GM12878 (cell line): Measurements from ENCODE around the gene ATP8B1. TPM values are rescaled to one million over a fixed set of nuclear protein-coding genes. Genes with fewer than 3 reads are reported as not detected.

Experiments used
- ATAC-seq: fragments of 200-7000 bp; cut with Tn5 transposase; 3 replicates; pipeline ENCODE4 v1.9.1; 2020; ENCODE audit warnings: mild to moderate bottlenecking, moderate library complexity
- BruUV-seq: library from RNA; stranded (reverse); fragments of 400-500 nt; replicated peaks from 2 replicates; lab custom pipeline; 2021; lab: Mats Ljungman, UMichigan
- CTCF ChIA-PET: fragments of 300-600 bp; sonication (Branson Sonifier 250); formaldehyde crosslinking; extraction: SDS; loops from one replicate; lab custom pipeline; 2021; ENCODE audit warnings: inconsistent platforms; lab: Yijun Ruan, JAX
- POLR2A ChIA-PET: fragments of 350-600 bp; formaldehyde crosslinking; extraction: SDS; loops from one replicate; lab custom pipeline; 2021; ENCODE audit warnings: inconsistent platforms; lab: Charles Lee
- RAD21 ChIA-PET: fragments of 300-600 bp; sonication (Branson Sonifier 250); formaldehyde crosslinking; loops from one replicate; lab custom pipeline; 2023; ENCODE audit warnings: antibody characterized with exemption; ENCODE audit not compliant: unreplicated experiment; lab: Charles Lee
- SMC1A ChIA-PET: fragments of 300-600 bp; sonication (Branson Sonifier 250); formaldehyde crosslinking; loops from one replicate; lab custom pipeline; 2023; ENCODE audit not compliant: unreplicated experiment, uncharacterized antibody; lab: Charles Lee
- DNase-seq: peaks from one replicate; pipeline ENCODE4 v3.0.0-alpha.2; 2011; ENCODE audit warnings: low read depth, low spot score
- FAIRE-seq: peaks from 3 replicates; lab custom pipeline; 2011; peaks lifted over from hg19 to GRCh38; lab: Jason Lieb, UNC
- H2AFZ ChIP-seq: 2 replicates; pipeline ENCODE4 v1.6.0; 2011; ENCODE audit warnings: low read depth, low read length, control low read depth; ENCODE audit not compliant: control insufficient read depth
- H3K27ac ChIP-seq: 2 replicates; pipeline ENCODE4 v1.5.1; 2011; ENCODE audit warnings: control low read depth; ENCODE audit not compliant: control insufficient read depth, insufficient read depth
- H3K27me3 ChIP-seq, 2 experiments: replicated peaks in 1 of 2; 2 replicates each; pipeline versions ENCODE4 v1.6.0 to v1.6.1; 2011; ENCODE audit warnings: low read length in 1 of 2; ENCODE audit not compliant: control insufficient read depth in 2 of 2, insufficient read depth in 2 of 2
- H3K36me3 ChIP-seq, 2 experiments: 2 replicates each; pipeline ENCODE4 v1.5.1; 2011; ENCODE audit warnings: low read length in 1 of 2; ENCODE audit not compliant: control insufficient read depth in 2 of 2, insufficient read depth in 2 of 2
- H3K4me1 ChIP-seq: 2 replicates; pipeline ENCODE4 v1.6.1; 2011; ENCODE audit warnings: mild to moderate bottlenecking, low read length, moderate library complexity, mixed read lengths; ENCODE audit not compliant: control insufficient read depth, insufficient read depth
- H3K4me2 ChIP-seq: 2 replicates; pipeline ENCODE4 v1.6.0; 2011; ENCODE audit warnings: control low read depth; ENCODE audit not compliant: control insufficient read depth, insufficient read depth
- H3K4me3 ChIP-seq: fragments of 200-600 bp; sonication (generic); 2 replicates; pipeline ENCODE4 v1.5.1; 2016
- H3K79me2 ChIP-seq: 2 replicates; pipeline ENCODE4 v1.6.0; 2011; ENCODE audit warnings: low read length; ENCODE audit not compliant: control insufficient read depth, insufficient read depth
- H3K9ac ChIP-seq: 2 replicates; pipeline ENCODE4 v1.8.0; 2011; ENCODE audit warnings: low read length, control low read depth, mixed read lengths; ENCODE audit not compliant: control insufficient read depth, insufficient read depth
- H3K9me3 ChIP-seq: replicated peaks from 3 replicates; pipeline ENCODE4 v1.5.1; 2011; ENCODE audit warnings: mild to moderate bottlenecking, low read length; ENCODE audit not compliant: control insufficient read depth, insufficient read depth
- H4K20me1 ChIP-seq: 2 replicates; pipeline ENCODE4 v1.6.0; 2011; ENCODE audit not compliant: control insufficient read depth, insufficient read depth
- BCL11A ChIP-seq: IDR thresholded peaks from 2 replicates; pipeline ENCODE4 v1.6.1; 2011; ENCODE audit warnings: low read depth, low read length
- CHD4 ChIP-seq: fragments of 200-600 bp; sonication (generic); IDR thresholded peaks from 2 replicates; pipeline ENCODE4 v1.6.1; 2016; ENCODE audit warnings: mild to moderate bottlenecking
- CTCF ChIP-seq, 3 experiments: IDR thresholded peaks in 2 of 3; conservative IDR thresholded peaks in 1 of 3; 2 replicates each; pipeline ENCODE4 v1.5.1; 2011; ENCODE audit warnings: low read depth in 3 of 3, low read length in 3 of 3, mild to moderate bottlenecking in 3 of 3, control low read depth in 2 of 3, moderate library complexity in 2 of 3, inconsistent platforms in 1 of 3, mixed read lengths in 1 of 3; ENCODE audit not compliant: control insufficient read depth in 2 of 3, insufficient read depth in 1 of 3; ENCODE audit errors: extremely low read depth in 1 of 3
- E2F4 ChIP-seq: IDR thresholded peaks from 2 replicates; pipeline ENCODE4 v1.6.1; 2012; ENCODE audit warnings: low read depth, low read length, improper control_type of control experiment
- IKZF1 ChIP-seq: fragments of 450-650 bp; conservative IDR thresholded peaks from 2 replicates; pipeline ENCODE4 v1.6.1; 2017; ENCODE audit warnings: antibody characterized with exemption, mild to moderate bottlenecking
- MLLT1 ChIP-seq: fragments of 450-650 bp; IDR thresholded peaks from 2 replicates; pipeline ENCODE4 v1.6.1; 2016; ENCODE audit warnings: mild to moderate bottlenecking
- NFYB ChIP-seq: IDR thresholded peaks from 2 replicates; pipeline ENCODE4 v1.6.1; 2011; ENCODE audit warnings: low read depth, mild to moderate bottlenecking, low read length, improper control_type of control experiment, moderate library complexity; ENCODE audit not compliant: insufficient read depth
- NRF1 ChIP-seq: conservative IDR thresholded peaks from 2 replicates; pipeline ENCODE4 v1.6.1; 2011; ENCODE audit warnings: mild to moderate bottlenecking, low read depth, low read length, improper control_type of control experiment
- POU2F2 ChIP-seq: IDR thresholded peaks from 3 replicates; pipeline ENCODE4 v1.6.1; 2011; ENCODE audit warnings: low read depth, mild to moderate bottlenecking, low read length, borderline replicate concordance
- WGBS: methylation state at CpG from one replicate; pipeline ENCODE4 v1.1.6; 2016; ENCODE audit warnings: low lambda C conversion rate; ENCODE audit not compliant: insufficient replicate concordance, insufficient coverage; ENCODE audit errors: missing lambda C conversion rate; 5-methylcytosine and 5-hydroxymethylcytosine counted together
- in situ Hi-C: fragments of 300-500 bp; cut with MboI; formaldehyde crosslinking; loops from 9 replicates; pipeline ENCODE4 v1.14.3; 2018; ENCODE audit warnings: mixed read lengths
- intact Hi-C: fragments of 100-400 bp; cut with micrococcal nuclease; formaldehyde crosslinking; loops from one replicate; pipeline ENCODE4 v1.14.2; 2022; ENCODE audit not compliant: unreplicated experiment
- polyA plus RNA-seq, 11 experiments: library from polyadenylated mRNA; depleted of rRNA in 4 of 11; unstranded in 6 of 11; stranded (reverse) in 5 of 11; fragments of >200 nt; fragmentation: Nextera tagmentation in 4 of 11; fragmentation: Illumina TruSeq in 1 of 11; extraction: Ambion mirVana in 4 of 11; extraction: Trizol in 1 of 11; gene quantifications; 1 replicate in 1 of 11; 2 replicates in 10 of 11; pipeline versions ENCODE4 v1.2.1 to v1.2.3, GENCODE V29; 2011 to 2016; ENCODE audit warnings: inconsistent platforms in 2 of 11, missing spikeins in 2 of 11, low read depth in 1 of 11
- total RNA-seq, 4 experiments: library from RNA; depleted of rRNA in 3 of 4; stranded (reverse); fragments of >200 nt in 3 of 4; fragmentation: Illumina TruSeq in 1 of 4; extraction: Trizol in 1 of 4; gene quantifications; 2 replicates each; pipeline versions ENCODE4 v1.2.1 to v1.2.3, GENCODE V29; 2013 to 2021

Gene ATP8B1
- total and polyA plus RNA-seq, 10 of the 15 experiments (the other 5 are each of a cell fraction or from before 2014, with no cell fraction given): 0.03 to 0.37 (median 0.11) TPM

GRCh38 chr18:57771626-57772025 lies 31.5 kb downstream of the ATP8B1 start:
- H3K9ac ChIP-seq: no peak overlapping the region
- H3K27me3 ChIP-seq: no peaks in the 10 kb centered on the region
- ChIA-PET POLR2A (no interaction called here), CTCF (no interaction called here), RAD21 (no interaction called here), SMC1A (interaction anchor here (0.5 kb wide), 1 partner anchor 42 kb away, joined by 3 read pairs; no protein-coding TSS in a partner anchor)
- ATAC-seq (no peak), FAIRE-seq (no peak), DNase-seq (no peak)
- intact Hi-C loops (no loop called here), in situ Hi-C loops (no loop called here)
- no peak overlapping the region for H3K27ac ChIP-seq
- no peak overlapping the region for H3K4me3 ChIP-seq
- WGBS: 26% methylated on average over 3 of the region's 3 CpGs
- H3K79me2 ChIP-seq: no peaks in the 10 kb centered on the region
- H4K20me1 ChIP-seq: no peaks in the 10 kb centered on the region
- H2AFZ ChIP-seq: no peak overlapping the region
- no peaks in the 10 kb centered on the region for H3K36me3 ChIP-seq
- no TSS peak for BruUV-seq
- no peaks in the 10 kb centered on the region for H3K9me3 ChIP-seq
- H3K4me1 ChIP-seq: no peaks in the 10 kb centered on the region
- no peak for TF ChIP-seq BCL11A
- no peak for TF ChIP-seq E2F4
- TF ChIP-seq IKZF1: no peak
- TF ChIP-seq POU2F2: no peak
- TF ChIP-seq CHD4: no peak
- TF ChIP-seq NRF1: no peak
- TF ChIP-seq CTCF (IDR thresholded peaks at IDR 0.05 in 2 of 3, conservative IDR thresholded peaks at IDR 0.05 in 1 of 3; ENCODE audit: control insufficient read depth in 2 of 3, extremely low read depth in 1 of 3, insufficient read depth in 1 of 3, low read depth in 3 of 3, low read length in 3 of 3): no peak
- TF ChIP-seq MLLT1: no peak
- TF ChIP-seq NFYB: no peak
- no peak overlapping the region for H3K4me2 ChIP-seq
